MM.1S (cell line): ENCODE measurements around the gene VSIR.

Experiments used
- CTCF ChIP-seq: fragments of 300-600 bp; sonication (generic); IDR thresholded peaks from 2 replicates; pipeline ENCODE4 v1.5.1; 2016; ENCODE audit warnings: antibody characterized with exemption, low read length, mixed read lengths
- EZH2 ChIP-seq: fragments of 300-600 bp; sonication (generic); optimal IDR thresholded peaks from 2 replicates; pipeline ENCODE3; 2017; ENCODE audit warnings: low read depth, mild to moderate bottlenecking, antibody characterized with exemption, low read length, mixed read lengths
- EZH2phosphoT487 ChIP-seq: fragments of 300-600 bp; sonication (generic); IDR thresholded peaks from 2 replicates; pipeline ENCODE4 v1.6.1; 2018; ENCODE audit warnings: antibody characterized with exemption, low read length

DNA sequence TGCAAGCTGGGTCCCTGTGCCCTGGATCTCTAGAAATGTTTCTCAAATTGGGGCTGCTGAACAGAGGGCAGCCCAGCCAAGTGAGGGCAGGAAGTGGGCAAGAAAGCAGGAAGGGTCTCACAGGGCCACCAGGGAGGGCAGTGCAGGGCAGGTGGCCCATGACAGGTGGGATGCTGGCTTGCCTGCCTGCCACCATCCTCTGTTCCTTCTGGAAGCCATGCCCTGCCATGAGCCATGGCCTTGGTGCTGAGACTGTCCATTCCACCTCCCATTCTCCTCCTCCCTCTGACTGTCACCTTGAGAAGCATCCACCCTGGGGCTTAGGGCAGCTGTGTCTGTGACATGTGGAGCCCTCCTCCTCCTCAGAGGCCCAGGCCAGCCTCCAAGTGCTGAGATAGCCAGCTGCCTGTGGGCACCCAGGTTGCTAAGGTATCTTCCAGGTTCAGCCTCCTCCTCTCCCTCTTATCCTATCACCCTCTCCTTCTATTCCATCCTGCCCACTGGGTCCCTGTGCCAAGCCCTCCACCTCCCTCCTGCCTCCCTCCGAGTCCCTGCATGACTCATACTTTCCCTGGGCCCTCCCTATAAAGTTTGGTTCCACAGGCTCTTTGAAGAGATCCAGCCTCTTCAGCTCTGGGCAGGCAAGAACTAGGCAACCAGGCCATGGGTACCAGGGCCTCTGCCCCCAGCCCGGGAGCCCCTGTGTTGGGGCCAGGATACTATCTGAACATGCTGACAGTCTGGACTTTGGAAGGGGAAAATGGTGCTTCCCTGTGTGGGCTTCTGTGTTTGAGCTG, 1.3 kb downstream of the VSIR start:
- TF ChIP-seq CTCF (no peak), EZH2 (no peak), EZH2phosphoT487 (no peak)
